Globus pallidus (tissue), 1 donor: ENCODE data around the gene PTMA.
"Not testable (repeated sequence)": the region's sequence is repeated elsewhere in the genome, so short reads cannot be mapped to it uniquely, and the experiment has no call there.

Experiments
- DNase-seq: peaks from one replicate; pipeline ENCODE4 v3.0.0-alpha.2; 2015; ENCODE audit warnings: low spot score

The PTMA gene

DNA sequence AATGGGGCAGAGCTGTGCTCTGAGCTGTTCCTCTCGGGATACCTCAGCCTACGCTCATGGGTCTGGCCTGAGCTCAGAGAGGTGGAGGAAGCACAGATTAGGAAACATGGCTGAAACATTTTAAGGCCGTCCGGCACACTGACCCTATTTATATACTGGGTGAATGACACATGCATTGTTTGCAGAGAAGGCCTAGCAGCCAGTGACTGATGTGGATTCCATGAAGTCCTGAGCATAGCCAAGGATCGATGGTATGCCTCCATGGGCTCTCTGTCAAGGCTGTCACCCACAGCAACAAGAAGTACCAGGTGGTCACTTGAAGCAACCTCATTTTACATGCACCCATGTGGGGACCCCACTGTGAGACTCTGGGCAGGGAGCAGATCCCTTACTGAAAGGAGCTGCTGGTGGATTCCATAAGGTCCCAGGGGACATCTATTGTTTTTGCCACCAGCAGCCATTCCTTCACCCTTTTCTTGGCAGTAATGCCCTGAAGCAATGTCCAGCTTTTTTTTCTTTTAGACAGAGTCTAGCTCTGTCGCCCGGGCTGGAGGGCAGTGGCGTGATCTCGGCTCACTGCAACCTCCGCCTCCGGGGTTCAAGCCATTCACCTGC, 8.4 kb downstream of the PTMA start:
- no peak for DNase-seq

- DNase-seq = no peak
These were observed 9.2 kb downstream of the PTMA start for GRCh38 chr2:231717281-231718171.

DNA sequence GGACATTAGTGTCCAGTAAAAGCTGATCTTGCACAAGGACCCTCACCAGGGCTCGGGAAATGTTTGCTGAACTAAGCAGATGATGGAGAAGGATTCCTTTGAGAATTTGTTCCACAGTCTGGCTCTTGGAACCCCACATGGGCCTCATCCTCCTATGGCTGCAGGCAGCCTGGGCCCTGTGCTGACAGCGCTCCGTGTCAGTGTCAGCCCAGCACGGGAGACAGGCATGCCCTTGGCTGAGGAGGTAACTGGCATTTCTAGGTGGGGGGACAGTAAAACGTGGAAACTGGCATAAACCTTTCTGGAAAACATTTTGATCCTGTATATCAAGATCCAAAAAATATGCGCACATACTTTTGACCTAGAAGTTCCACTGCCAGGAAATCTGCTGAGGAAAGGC, 10.5 kb downstream of the PTMA start:
- no peak for DNase-seq

- DNase-seq = no peak
These were observed 12.1 kb downstream of the PTMA start for GRCh38 chr2:231720292-231720986.

- DNase-seq = no peak
These were observed 13.0 kb downstream of the PTMA start for GRCh38 chr2:231720987-231721966.

DNA sequence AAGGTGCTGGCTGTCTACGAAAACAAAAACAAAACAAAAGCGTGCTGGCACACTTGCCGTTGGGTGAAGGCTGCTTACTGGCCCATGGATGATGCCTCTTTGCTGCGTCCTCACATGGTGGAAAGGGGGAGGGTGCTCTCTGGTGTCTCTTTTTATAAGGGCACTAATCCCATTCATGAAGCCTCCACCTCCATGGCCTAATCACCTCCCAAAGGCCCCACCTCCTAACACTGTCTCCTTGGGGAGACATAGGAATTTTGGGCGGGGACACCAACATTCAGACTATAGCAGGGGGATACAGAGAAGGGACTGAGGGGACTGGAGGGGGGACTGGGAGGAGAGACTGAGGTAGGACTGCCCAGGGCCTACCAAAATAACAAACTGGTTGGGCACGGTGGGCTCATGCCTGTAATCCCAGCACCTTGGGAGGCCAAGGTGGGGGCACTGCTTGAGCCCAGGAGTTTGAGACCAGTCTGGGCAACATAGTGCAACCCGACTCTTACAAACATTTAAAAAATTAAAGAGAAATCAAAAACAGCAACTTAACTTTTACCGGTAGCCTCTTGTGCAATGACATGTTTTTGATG, 14.5 kb downstream of the PTMA start:
- DNase-seq = no peak

DNA sequence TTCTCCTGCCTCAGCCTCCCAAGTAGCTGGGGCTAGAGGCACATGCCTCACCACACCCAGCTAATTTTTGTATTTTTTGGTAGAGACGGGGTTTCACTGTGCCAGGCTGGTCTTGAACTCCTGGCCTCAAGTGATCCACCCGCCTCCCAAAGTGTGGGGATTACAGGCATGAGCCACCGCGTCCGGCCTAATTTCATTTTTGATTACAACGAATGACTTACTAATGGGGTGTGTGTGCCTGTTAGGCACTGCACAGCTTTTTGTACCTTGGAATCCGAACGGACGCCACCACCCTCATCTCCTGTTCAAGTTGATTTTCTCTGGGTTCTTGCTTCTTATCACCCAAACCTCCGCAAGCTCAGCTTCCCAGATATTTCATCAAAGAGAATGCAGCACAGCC, 17.2 kb downstream of the PTMA start:
- no peak for DNase-seq

DNA sequence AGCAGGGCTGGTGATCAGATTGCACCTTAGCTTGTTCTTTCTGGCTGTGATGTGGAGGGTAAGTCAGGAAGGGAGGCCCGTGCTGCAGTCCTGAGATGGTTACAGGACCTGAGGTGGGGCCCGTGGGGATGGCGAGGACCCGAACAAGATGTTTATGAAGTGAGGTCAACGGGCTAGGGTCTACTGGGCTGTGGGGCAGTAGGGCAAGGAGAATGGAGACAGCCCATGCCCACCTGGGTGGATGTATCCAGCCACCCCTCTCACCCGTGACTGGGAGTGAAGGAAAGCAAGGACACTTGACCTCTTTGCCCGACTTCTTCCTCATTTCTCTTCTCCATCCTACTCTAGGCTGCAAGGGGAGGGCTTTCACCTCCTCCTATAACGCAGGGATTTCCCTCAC, 18.0 kb downstream of the PTMA start:
- DNase-seq = no peak

DNA sequence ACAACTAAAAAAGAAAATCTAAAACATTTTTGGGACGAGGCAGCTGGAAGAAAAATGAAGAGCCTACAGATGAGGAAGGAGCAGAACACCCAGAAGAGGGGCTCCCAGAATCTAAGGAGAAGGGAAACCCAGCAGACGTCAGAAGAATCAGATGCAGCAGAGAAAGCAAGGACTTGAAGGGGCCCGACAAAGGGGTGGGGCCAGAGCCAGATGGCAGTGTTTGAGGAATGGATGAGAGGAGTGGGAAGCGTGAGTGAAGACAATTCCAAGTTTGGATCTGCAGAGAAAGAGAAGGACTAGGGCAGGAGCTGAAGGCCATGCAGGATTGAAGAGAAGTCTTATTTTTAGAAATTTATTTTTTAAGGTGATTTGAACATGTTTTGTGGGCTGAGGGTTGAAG, 19.3 kb downstream of the PTMA start:
- no peak for DNase-seq

DNA sequence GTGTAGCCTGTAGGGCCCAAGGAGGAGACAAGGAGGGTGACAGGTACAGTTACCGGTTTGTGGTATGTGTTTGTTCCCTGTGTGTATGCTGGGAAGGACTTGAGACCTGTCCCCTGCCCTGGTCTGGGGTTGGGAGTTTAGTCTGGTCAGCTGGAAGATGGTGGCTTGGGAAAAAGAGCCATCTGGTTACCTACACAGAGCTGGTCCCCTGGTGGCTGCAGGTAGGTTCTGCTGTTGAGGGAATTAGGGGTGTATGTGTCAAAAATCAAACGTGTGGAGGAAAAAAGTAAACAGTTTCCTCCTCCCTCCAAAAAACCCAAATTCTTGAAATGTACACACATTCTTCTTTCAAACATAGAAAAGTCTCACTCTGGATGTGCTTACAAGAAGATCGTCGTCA, 24.3 kb downstream of the PTMA start:
- no peak for DNase-seq

GRCh38 chr2:231737761-231738160, 29.4 kb downstream of the PTMA start:
- DNase-seq = no peak

GRCh38 chr2:231743376-231744116, 35.2 kb downstream of the PTMA start:
- no peak for DNase-seq

GRCh38 chr2:231745303-231746038, 37.1 kb downstream of the PTMA start:
- no peak for DNase-seq

DNA sequence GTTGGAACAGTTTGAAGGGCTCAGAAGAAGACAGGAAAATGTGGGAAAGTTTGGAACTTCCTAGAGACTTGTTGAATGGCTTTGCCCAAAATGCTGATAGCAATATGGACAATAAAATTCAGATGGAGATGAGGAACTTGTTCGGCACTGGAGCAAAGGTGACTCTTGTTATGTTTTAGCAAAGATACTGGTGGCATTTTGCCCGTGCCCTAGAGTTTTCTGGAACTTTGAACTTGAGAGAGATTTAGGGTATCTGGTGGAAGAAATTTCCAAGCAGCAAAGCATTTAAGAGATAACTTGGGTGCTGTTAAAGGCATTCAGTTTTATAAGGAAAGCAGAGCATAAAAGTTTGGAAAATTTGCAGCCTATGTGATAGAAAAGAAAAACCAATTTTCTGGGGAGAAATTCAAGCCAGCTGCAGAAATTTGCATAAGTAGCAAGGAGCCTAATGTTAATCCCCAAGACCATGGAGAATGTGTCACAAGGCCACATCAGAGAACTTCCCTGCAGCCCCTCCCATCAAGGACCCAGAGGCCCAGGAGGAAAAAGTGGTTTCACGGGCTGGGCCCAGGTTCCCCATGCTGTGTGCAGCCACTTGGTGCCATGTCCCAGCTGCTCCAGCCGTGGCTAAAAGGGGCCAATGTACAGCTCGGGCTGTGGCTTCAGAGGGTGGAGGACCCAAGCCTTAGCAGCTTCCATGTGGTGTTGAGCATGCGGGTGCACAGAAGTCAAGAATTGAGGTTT, 40.0 kb downstream of the PTMA start:
- not testable (repeated sequence) for DNase-seq

DNA sequence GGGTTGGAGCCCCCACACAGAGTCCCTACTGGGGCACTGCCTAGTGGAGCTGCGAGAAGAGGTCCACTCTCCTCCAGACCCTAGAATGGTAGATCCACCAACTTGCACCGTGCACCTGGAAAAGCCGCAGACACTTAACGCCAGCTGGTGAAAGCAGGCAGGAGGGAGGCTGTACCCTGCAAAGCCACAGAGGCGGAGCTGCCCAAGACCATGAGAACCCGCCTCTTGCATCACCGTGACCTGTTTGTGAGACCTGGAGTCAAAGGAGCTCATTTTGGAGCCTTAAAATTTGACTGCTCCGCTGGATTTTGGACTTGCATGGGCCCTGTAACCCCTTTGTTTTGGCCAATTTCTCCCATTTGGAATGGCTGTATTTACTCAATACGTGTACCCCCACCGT, 40.7 kb downstream of the PTMA start:
- DNase-seq = not testable (repeated sequence)

DNA sequence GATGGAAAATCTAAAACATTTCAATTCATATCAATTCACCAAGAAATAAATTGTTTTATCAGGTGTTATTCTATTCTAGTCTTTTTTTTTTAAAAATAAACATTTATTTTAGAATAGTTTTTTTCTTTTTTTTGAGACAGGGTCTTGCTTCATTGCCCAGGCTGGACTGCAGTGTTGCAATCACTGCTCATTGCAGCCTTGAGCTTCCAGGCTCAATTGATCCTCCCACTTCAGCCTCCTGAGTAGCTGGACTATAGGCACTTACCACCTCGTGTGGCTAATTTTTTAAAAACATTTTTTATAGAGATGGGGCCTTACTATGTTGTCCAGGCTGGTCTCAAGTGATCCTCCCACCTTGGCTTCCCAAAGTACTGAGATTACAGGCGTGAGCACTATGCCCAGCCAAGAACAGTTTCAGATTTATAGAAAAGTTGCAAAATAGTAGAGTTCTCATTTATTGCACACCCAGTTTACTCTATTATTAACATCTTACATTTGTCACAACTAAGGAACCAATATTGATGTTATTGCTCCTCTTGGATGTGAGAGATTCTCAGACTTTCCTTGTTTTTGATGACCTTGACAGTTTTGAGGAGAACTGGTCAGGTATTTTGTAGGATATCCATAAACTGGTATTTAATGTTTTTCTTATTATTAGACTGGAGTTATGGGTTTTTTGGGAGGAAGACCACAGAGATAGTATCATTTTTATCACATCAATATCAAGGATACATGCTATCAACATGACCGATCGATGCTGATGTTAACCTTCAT, 42.9 kb downstream of the PTMA start:
- DNase-seq = no peak

- DNase-seq = no peak
These were observed 43.7 kb downstream of the PTMA start for GRCh38 chr2:231752061-231752460.

DNA sequence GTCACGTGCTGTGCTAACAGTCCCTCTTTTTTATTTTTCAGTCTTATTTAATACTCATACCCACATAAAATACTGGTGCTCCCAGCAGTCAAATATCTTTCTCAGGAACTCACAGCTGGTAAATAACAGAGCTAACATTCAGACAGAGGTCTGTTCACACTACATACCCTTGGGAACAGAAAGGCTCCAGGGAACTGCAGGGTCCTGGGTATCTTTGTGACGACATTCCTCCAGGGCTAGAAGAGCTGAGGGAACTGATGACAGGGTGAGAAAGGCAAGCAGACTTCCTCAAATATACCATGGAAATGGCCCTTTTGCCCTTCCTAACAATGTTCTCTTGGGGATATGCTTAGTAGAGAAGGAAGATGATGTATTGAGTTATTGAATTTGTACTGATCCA, 53.4 kb downstream of the PTMA start:
- DNase-seq = no peak
